ENCODE measurements around the gene PNMA3.

Gene PNMA3

GRCh38 chrX:153029162-153029561 lies 27.1 kb upstream of the PNMA3 start:
- no peaks in the 10 kb centered on the region for H3K27me3 ChIP-seq (ENCODE audit: insufficient read depth, low read length, poor library complexity)
- no peaks in the 10 kb centered on the region for H3K79me1 ChIP-seq (ENCODE audit: low read length)
- no peak overlapping the region for H2BK15ac ChIP-seq (replicated peaks; ENCODE audit: low read depth)
- H3K4ac ChIP-seq (ENCODE audit: low read depth, low read length): no peak overlapping the region
- H4K8ac ChIP-seq (ENCODE audit: low read depth, low read length): no peak overlapping the region
- no CpG with 5 or more reads among the region's 2 CpGs for WGBS (ENCODE audit: extremely low coverage, insufficient coverage, low lambda C conversion rate)
- no peak for DNase-seq
- no peak overlapping the region for H2BK120ac ChIP-seq (ENCODE audit: low read depth, low read length)
- no peak overlapping the region for H3K4me3 ChIP-seq (ENCODE audit: low read length)
- H2AK5ac ChIP-seq (ENCODE audit: low read length): no peak overlapping the region
- no peak overlapping the region for H3K23ac ChIP-seq (ENCODE audit: low read length)
- no peaks in the 10 kb centered on the region for H3K36me3 ChIP-seq (ENCODE audit: control insufficient read depth, insufficient read depth, low read length)
- no peak overlapping the region for H2BK5ac ChIP-seq (ENCODE audit: low read length)
- H3K18ac ChIP-seq (ENCODE audit: low read length): no peak overlapping the region
- H3K4me2 ChIP-seq (ENCODE audit: low read length): no peak overlapping the region
- H3K79me2 ChIP-seq (ENCODE audit: control insufficient read depth, insufficient read depth, low read length): no peaks in the 10 kb centered on the region
- no peak overlapping the region for H3K27ac ChIP-seq (ENCODE audit: low read depth, low read length)
- H3K56ac ChIP-seq (ENCODE audit: low read length): no peak overlapping the region
- no peak overlapping the region for H3K9ac ChIP-seq (ENCODE audit: low read length)
- no peaks in the 10 kb centered on the region for H3K4me1 ChIP-seq (ENCODE audit: control insufficient read depth, low read depth, low read length)
- H4K5ac ChIP-seq (ENCODE audit: low read length): no peak overlapping the region

- Histone ChIP-seq H3K56ac (ENCODE audit: low read length) (no peak overlapping the region), H2BK5ac (ENCODE audit: low read length) (no peak overlapping the region), H3K4me1 (ENCODE audit: control insufficient read depth, low read depth, low read length) (no peaks in the 10 kb centered on the region), H3K4ac (ENCODE audit: low read depth, low read length) (no peak overlapping the region), H3K9ac (ENCODE audit: low read length) (no peak overlapping the region), H4K8ac (ENCODE audit: low read depth, low read length) (no peak overlapping the region), H3K27me3 (ENCODE audit: insufficient read depth, low read length, poor library complexity) (no peaks in the 10 kb centered on the region), H3K79me1 (ENCODE audit: low read length) (no peaks in the 10 kb centered on the region), H3K79me2 (ENCODE audit: control insufficient read depth, insufficient read depth, low read length) (no peaks in the 10 kb centered on the region), H2BK15ac (replicated peaks; ENCODE audit: low read depth) (no peak overlapping the region), H4K5ac (ENCODE audit: low read length) (no peak overlapping the region), H3K23ac (ENCODE audit: low read length) (no peak overlapping the region), H2AK5ac (ENCODE audit: low read length) (no peak overlapping the region), H3K4me2 (ENCODE audit: low read length) (no peak overlapping the region), H3K27ac (ENCODE audit: low read depth, low read length) (no peak overlapping the region), H3K4me3 (ENCODE audit: low read length) (no peak overlapping the region), H2BK120ac (ENCODE audit: low read depth, low read length) (no peak overlapping the region), H3K36me3 (ENCODE audit: control insufficient read depth, insufficient read depth, low read length) (no peaks in the 10 kb centered on the region), H3K18ac (ENCODE audit: low read length) (no peak overlapping the region)
- no peak for DNase-seq
- no CpG with 5 or more reads among the region's 11 CpGs for WGBS (ENCODE audit: extremely low coverage, insufficient coverage, low lambda C conversion rate)
These were observed 26.4 kb upstream of the PNMA3 start for GRCh38 chrX:153029875-153030274.

DNA sequence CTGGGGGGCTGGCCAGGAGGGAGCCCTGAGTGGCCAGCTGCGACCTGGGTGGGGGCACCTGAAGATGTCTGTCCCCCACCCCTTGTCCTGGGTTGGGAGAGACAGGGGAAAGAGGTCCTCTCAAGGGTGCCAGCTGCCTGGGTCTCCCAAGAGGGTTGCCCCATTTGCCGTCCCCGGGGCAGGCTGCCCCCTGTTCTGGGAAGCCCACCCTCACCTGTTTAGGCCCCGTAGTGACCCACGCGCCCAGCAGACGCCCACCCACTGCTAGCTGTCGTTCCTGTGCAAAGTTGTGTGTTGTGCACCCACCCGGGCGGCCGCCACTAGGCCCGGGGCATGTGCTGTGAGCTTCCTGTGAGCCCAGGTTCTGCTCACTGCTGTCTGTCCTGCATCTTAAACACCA lies 25.5 kb upstream of the PNMA3 start:
- Histone ChIP-seq H3K27me3 (ENCODE audit: insufficient read depth, low read length, poor library complexity) (no peaks in the 10 kb centered on the region), H2AK5ac (ENCODE audit: low read length) (no peak overlapping the region), H3K9ac (ENCODE audit: low read length) (no peak overlapping the region), H3K4me3 (ENCODE audit: low read length) (no peak overlapping the region), H3K18ac (ENCODE audit: low read length) (no peak overlapping the region), H2BK5ac (ENCODE audit: low read length) (no peak overlapping the region), H4K8ac (ENCODE audit: low read depth, low read length) (no peak overlapping the region), H2BK120ac (ENCODE audit: low read depth, low read length) (no peak overlapping the region), H3K27ac (ENCODE audit: low read depth, low read length) (no peak overlapping the region), H4K5ac (ENCODE audit: low read length) (no peak overlapping the region), H3K4me1 (ENCODE audit: control insufficient read depth, low read depth, low read length) (no peaks in the 10 kb centered on the region), H3K56ac (ENCODE audit: low read length) (no peak overlapping the region), H3K36me3 (ENCODE audit: control insufficient read depth, insufficient read depth, low read length) (no peaks in the 10 kb centered on the region), H3K23ac (ENCODE audit: low read length) (no peak overlapping the region), H3K79me2 (ENCODE audit: control insufficient read depth, insufficient read depth, low read length) (no peaks in the 10 kb centered on the region), H3K4me2 (ENCODE audit: low read length) (no peak overlapping the region), H3K4ac (ENCODE audit: low read depth, low read length) (no peak overlapping the region), H3K79me1 (ENCODE audit: low read length) (no peaks in the 10 kb centered on the region), H2BK15ac (replicated peaks; ENCODE audit: low read depth) (no peak overlapping the region)
- no peak for DNase-seq
- no CpG with 5 or more reads among the region's 12 CpGs for WGBS (ENCODE audit: extremely low coverage, insufficient coverage, low lambda C conversion rate)

- Histone ChIP-seq H3K4me2 (ENCODE audit: low read length) (no peak overlapping the region), H3K79me2 (ENCODE audit: control insufficient read depth, insufficient read depth, low read length) (no peaks in the 10 kb centered on the region), H3K56ac (ENCODE audit: low read length) (peak overlapping the region; percentile 42), H3K9ac (ENCODE audit: low read length) (no peak overlapping the region), H3K4ac (ENCODE audit: low read depth, low read length) (no peak overlapping the region), H3K27ac (ENCODE audit: low read depth, low read length) (no peak overlapping the region), H3K4me1 (ENCODE audit: control insufficient read depth, low read depth, low read length) (no peaks in the 10 kb centered on the region), H3K4me3 (ENCODE audit: low read length) (no peak overlapping the region), H3K23ac (ENCODE audit: low read length) (no peak overlapping the region), H4K8ac (ENCODE audit: low read depth, low read length) (no peak overlapping the region), H3K36me3 (ENCODE audit: control insufficient read depth, insufficient read depth, low read length) (no peaks in the 10 kb centered on the region), H2BK120ac (ENCODE audit: low read depth, low read length) (no peak overlapping the region), H3K27me3 (ENCODE audit: insufficient read depth, low read length, poor library complexity) (no peaks in the 10 kb centered on the region), H3K18ac (ENCODE audit: low read length) (no peak overlapping the region), H2AK5ac (ENCODE audit: low read length) (no peak overlapping the region), H2BK5ac (ENCODE audit: low read length) (no peak overlapping the region), H4K5ac (ENCODE audit: low read length) (peak overlapping the region; percentile 56), H2BK15ac (replicated peaks; ENCODE audit: low read depth) (no peak overlapping the region), H3K79me1 (ENCODE audit: low read length) (no peaks in the 10 kb centered on the region)
- DNase-seq: peak; percentile 57
- WGBS (ENCODE audit: extremely low coverage, insufficient coverage, low lambda C conversion rate): no CpG with 5 or more reads among the region's 64 CpGs
These were observed 23.7 kb upstream of the PNMA3 start for GRCh38 chrX:153032397-153033118.

- Histone ChIP-seq H3K23ac (ENCODE audit: low read length) (no peak overlapping the region), H3K18ac (ENCODE audit: low read length) (no peak overlapping the region), H3K27me3 (ENCODE audit: insufficient read depth, low read length, poor library complexity) (no peaks in the 10 kb centered on the region), H3K4me1 (ENCODE audit: control insufficient read depth, low read depth, low read length) (no peaks in the 10 kb centered on the region), H2AK5ac (ENCODE audit: low read length) (no peak overlapping the region), H2BK120ac (ENCODE audit: low read depth, low read length) (no peak overlapping the region), H4K5ac (ENCODE audit: low read length) (no peak overlapping the region), H3K4ac (ENCODE audit: low read depth, low read length) (no peak overlapping the region), H2BK15ac (replicated peaks; ENCODE audit: low read depth) (no peak overlapping the region), H3K79me2 (ENCODE audit: control insufficient read depth, insufficient read depth, low read length) (no peaks in the 10 kb centered on the region), H3K27ac (ENCODE audit: low read depth, low read length) (no peak overlapping the region), H3K9ac (ENCODE audit: low read length) (no peak overlapping the region), H3K56ac (ENCODE audit: low read length) (no peak overlapping the region), H3K4me3 (ENCODE audit: low read length) (no peak overlapping the region), H3K36me3 (ENCODE audit: control insufficient read depth, insufficient read depth, low read length) (no peaks in the 10 kb centered on the region), H3K4me2 (ENCODE audit: low read length) (no peak overlapping the region), H2BK5ac (ENCODE audit: low read length) (no peak overlapping the region), H3K79me1 (ENCODE audit: low read length) (no peaks in the 10 kb centered on the region), H4K8ac (ENCODE audit: low read depth, low read length) (no peak overlapping the region)
- no peak for DNase-seq
- no CpG with 5 or more reads among the region's 2 CpGs for WGBS (ENCODE audit: extremely low coverage, insufficient coverage, low lambda C conversion rate)
These were observed 7.2 kb upstream of the PNMA3 start for GRCh38 chrX:153049093-153049492.

- Histone ChIP-seq H3K4me2 (ENCODE audit: low read length) (no peak overlapping the region), H3K56ac (ENCODE audit: low read length) (no peak overlapping the region), H4K5ac (ENCODE audit: low read length) (no peak overlapping the region), H3K36me3 (ENCODE audit: control insufficient read depth, insufficient read depth, low read length) (no peaks in the 10 kb centered on the region), H2BK5ac (ENCODE audit: low read length) (no peak overlapping the region), H3K4ac (ENCODE audit: low read depth, low read length) (no peak overlapping the region), H3K27ac (ENCODE audit: low read depth, low read length) (no peak overlapping the region), H3K27me3 (ENCODE audit: insufficient read depth, low read length, poor library complexity) (no peaks in the 10 kb centered on the region), H3K79me1 (ENCODE audit: low read length) (no peaks in the 10 kb centered on the region), H4K8ac (ENCODE audit: low read depth, low read length) (no peak overlapping the region), H3K4me3 (ENCODE audit: low read length) (no peak overlapping the region), H2BK120ac (ENCODE audit: low read depth, low read length) (no peak overlapping the region), H3K23ac (ENCODE audit: low read length) (no peak overlapping the region), H3K4me1 (ENCODE audit: control insufficient read depth, low read depth, low read length) (no peaks in the 10 kb centered on the region), H2AK5ac (ENCODE audit: low read length) (no peak overlapping the region), H2BK15ac (replicated peaks; ENCODE audit: low read depth) (no peak overlapping the region), H3K9ac (ENCODE audit: low read length) (no peak overlapping the region), H3K79me2 (ENCODE audit: control insufficient read depth, insufficient read depth, low read length) (no peaks in the 10 kb centered on the region), H3K18ac (ENCODE audit: low read length) (no peak overlapping the region)
- no peak for DNase-seq
- no CpG with 5 or more reads among the region's 1 CpG for WGBS (ENCODE audit: extremely low coverage, insufficient coverage, low lambda C conversion rate)
These were observed 3.7 kb upstream of the PNMA3 start for GRCh38 chrX:153052534-153052933.

Data from mesendoderm (in vitro differentiated cells).